ENCODE data around the gene SRSF3.
"Not testable (repeated sequence)": the region's sequence is repeated elsewhere in the genome, so short reads cannot be mapped to it uniquely, and the experiment has no call there.

SRSF3 gene

DNA sequence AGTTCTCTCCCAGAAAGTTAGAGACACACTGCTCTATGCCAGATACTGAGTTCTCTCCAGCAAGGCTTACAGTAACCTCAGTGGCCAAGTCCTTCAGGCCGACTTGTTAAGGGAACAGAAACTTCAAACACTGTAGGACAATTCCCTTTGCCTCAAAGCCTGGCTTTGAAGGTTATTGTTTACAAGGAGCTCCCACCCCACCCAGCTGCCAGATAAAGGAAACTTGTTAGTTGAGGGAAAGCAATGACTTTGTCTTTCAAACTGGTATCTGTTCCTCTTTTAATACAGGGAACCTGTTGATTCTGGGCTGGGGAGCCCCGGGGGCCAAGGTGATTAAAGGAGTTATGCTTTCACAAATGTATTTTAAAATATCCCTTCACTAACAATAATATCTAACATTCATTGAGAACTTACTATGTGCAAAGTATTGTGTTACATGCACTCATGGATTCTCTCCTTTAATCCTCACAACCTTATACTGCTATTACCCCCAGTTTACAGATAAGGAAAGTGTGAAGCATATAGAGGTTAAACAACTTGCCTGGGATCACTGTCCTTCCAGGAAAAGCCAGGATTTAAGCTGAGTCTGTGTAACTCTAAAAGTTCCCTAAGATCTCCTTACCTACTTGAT, 56.8 kb downstream of the SRSF3 start:
- DNase-seq, result no peak

DNA sequence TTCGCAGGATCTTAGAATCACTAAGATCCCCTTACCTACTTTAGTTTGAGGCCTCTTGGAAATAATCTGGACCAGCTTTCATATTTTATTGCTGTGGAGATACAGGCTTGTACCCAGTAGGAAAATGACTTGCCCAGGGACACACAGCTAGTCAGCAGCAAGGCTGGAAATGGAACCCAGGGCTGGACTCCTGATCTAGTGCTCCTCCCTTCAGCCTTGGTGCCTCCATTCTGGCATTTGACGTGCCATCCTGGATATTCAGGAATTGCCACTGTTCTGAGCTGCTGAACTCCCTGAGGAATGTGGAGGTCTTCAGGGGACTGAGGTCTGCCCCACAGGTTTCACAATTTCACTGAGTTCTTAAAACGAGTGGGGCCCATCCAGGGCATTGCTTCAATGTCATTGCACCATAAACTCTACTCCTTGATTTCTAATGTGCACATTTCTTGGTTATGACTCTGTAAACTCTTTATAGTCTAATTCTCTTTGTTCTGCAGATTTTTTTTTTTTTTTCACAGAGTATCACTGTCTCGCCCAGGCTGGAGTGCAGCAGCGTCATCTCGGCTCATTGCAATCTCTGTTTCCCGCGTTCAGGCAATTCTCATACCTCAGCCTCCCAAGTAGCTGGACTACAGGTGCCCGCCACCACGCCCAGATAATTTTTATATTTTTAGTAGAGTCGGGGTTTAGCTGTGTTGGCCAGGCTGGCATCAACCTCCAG, 57.7 kb downstream of the SRSF3 start:
- no peak for DNase-seq

DNA sequence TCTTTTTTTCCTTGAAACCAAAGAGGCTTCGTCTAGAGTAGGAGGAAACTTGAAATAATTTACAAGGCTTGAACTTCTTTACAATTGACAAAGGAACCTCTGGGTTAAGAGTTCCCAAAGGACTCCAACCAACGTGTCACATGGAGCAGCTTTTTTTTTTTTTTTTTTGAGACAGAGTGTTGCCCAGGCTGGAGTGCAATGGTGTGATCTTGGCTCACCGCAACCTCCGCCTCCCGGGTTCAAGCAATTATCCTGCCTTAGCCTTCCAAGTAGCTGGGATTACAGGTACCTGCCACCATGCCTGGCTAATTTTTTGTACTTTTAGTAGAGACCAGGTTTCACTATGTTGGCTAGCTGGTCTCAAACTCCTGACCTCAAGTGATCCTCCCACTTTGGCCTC, 60.3 kb downstream of the SRSF3 start:
- not testable (repeated sequence) for DNase-seq
